GM19397 (cell line): ENCODE results near the gene KIAA1614.

Experiments
- ATAC-seq: cut with Tn5 transposase; IDR thresholded peaks from one replicate; pipeline ENCODE4 v1.9.1; 2021; ENCODE audit warnings: mild to moderate bottlenecking, moderate library complexity; ENCODE audit not compliant: unreplicated experiment

The KIAA1614 gene

GRCh38 chr1:180923021-180923841, 10.5 kb downstream of the KIAA1614 start:
- ATAC-seq = no peak

- ATAC-seq = no peak
These were observed 11.2 kb downstream of the KIAA1614 start for GRCh38 chr1:180923887-180924286.

DNA sequence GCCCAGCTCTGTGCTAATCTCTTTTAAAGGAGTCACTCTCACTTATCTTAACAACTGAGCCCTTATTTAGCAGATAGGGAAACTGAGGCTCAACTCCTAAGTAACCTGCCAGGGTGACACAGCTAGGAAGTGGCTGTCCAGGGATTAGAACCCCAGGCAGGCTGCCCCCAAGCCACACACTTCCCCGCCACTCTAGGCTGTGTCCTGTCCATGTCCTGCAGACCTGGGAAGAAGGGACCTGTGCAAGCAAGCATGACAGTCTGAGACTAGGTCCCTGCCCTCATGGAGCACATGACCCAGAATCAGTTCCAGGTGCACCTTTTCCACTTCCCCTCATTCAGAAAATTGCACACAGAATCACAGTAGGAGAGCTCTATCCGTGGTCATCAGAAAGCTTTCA, 12.2 kb downstream of the KIAA1614 start:
- ATAC-seq = no peak

GRCh38 chr1:180925471-180926051, 12.9 kb downstream of the KIAA1614 start:
- no peak for ATAC-seq

DNA sequence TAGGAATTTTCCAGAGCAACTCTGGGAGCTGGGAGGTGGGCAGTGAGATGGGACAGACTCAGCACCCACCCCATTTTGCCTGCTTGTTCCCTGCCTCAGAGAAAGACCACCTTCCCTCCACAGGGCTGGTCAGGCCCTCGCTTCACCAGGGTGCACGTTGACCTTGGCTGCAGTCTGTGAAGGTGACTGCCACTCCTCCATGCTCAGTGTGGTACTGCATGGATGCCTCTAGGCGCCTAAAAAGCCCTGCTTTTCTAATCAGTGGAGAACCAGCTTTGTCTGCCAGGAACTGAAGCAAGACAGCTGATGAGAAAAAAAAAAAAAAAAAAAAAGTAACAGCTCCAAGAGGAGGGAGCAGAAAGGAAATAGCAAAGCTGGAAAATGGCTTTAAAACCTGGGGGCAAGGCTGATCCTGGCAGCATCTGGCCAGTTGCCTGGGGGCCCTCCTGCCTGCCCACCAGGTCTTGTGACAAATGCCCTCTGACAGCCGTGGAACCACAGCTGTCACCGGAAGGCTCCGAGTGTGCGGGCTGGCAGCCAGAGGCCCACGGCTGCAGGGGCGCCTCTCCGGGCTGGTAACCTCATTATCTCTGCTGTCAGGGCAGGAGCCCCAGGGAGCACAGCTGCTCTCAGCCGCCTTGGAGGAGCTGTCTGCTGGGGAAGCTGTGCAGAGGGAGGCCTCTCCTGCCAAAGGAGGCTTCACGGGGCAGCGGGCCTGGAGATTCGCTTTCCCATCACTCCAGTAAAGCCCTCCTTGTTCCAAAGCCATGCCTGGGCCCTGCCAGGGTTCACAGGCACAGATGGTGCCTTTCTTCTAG, 13.7 kb downstream of the KIAA1614 start:
- peak; percentile 46 for ATAC-seq

- no peak for ATAC-seq
These were observed 14.7 kb downstream of the KIAA1614 start for GRCh38 chr1:180927348-180927747.

- ATAC-seq = no peak
These were observed 15.1 kb downstream of the KIAA1614 start for GRCh38 chr1:180927841-180928240.

DNA sequence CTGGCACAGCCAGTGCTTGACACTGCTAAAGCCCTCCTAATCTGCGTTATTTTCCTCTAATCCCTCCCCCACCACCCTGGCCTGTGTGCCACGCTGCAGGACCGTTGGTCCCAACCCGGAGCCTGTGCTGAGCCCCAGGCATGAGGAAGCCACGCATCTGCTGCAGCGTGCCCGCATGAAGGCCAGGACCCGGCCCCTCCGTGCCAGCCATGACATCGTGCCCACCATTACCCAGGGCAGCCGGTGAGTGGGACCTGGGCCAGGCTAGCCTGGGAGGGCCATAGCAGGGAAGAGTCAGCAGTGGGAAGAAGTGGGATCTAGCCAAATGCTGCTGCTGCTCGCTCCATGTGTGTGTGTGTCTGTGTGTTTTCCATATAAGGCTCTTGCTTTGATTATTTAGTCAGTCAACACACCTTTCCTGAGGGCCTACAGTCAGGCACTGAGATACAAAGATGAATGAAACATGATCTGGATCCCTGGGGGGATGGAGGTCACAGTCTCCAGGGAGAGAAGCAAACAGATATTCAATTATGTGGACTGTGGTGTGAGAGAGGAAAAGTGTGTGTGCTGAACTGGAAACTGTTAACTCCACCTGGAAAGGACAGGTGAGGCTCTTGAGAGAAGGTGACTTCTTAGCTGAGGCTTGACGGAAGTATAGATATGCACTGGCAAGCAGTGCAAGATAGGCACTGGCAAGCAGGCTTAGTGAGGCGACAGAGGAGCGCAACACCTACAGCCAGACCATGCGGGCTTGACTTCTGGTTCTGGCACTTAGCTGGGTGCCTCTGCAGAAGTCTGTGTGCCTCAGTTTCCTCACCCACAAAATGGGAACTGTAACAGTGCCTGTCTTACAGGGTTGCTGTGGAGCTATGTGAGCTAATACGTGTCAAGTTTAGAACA, 15.9 kb downstream of the KIAA1614 start:
- ATAC-seq = no peak

GRCh38 chr1:180929389-180929788, 16.7 kb downstream of the KIAA1614 start:
- ATAC-seq = no peak

DNA sequence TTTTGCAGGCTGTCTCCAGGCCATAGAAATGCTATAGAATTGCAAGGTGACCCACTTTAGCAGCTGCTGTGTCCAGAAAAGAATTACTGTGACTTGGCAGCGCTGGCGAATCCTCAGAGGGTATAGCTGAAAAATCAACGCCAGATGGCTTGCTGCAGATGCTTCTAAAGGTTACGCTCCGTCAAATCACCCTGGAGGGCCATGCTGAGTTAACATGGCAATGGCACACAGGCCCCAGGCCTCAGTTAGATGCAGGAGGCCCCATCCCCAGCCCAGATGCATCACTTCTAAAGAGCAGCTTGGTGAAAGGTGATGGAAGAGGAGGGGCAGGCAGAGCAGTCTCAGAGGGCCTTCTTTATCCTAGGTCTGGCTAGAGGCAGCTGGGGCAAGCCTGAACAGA, 18.0 kb downstream of the KIAA1614 start:
- ATAC-seq = no peak

- ATAC-seq = no peak
These were observed 18.8 kb downstream of the KIAA1614 start for GRCh38 chr1:180931529-180931928.

- ATAC-seq = no peak
These were observed 19.7 kb downstream of the KIAA1614 start for GRCh38 chr1:180932378-180932777.

DNA sequence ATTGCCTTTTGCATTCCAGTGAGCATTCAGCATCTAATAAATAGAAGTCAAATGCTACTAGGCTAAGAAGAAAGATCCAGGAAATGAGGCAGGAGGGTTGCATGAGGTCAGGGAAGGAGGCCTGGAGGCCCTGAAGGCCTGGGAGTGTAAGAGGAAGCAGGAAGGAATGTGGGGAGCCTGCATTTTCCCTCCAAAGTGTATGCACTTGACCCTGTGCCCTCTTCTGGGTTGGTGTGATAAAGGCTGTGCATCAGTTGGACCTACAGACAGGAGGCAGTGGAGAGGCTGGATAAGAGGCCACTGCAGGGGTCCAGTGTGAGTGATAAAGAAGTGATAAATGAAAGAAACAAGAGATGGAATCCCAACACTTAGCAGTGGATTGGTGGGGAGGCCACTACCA, 20.4 kb downstream of the KIAA1614 start:
- no peak for ATAC-seq

DNA sequence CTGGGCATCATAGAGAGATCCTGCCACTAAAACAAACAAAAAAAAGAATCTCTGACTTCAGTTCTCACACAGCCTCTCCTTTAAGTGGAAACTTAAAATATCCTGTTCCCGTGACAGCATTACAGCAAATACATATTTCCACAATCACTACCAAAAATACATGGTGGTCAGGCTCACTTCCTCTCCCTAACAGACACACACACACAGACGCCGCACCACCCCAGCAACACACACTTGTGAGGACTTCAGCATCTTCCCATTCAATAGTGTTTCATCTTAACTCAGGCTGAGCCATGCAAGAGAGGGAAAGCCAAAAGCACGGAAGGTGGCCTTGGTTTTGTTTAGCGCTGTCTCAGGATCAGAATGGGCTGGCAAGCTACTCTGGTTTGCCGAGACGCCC, 21.9 kb downstream of the KIAA1614 start:
- no peak for ATAC-seq

DNA sequence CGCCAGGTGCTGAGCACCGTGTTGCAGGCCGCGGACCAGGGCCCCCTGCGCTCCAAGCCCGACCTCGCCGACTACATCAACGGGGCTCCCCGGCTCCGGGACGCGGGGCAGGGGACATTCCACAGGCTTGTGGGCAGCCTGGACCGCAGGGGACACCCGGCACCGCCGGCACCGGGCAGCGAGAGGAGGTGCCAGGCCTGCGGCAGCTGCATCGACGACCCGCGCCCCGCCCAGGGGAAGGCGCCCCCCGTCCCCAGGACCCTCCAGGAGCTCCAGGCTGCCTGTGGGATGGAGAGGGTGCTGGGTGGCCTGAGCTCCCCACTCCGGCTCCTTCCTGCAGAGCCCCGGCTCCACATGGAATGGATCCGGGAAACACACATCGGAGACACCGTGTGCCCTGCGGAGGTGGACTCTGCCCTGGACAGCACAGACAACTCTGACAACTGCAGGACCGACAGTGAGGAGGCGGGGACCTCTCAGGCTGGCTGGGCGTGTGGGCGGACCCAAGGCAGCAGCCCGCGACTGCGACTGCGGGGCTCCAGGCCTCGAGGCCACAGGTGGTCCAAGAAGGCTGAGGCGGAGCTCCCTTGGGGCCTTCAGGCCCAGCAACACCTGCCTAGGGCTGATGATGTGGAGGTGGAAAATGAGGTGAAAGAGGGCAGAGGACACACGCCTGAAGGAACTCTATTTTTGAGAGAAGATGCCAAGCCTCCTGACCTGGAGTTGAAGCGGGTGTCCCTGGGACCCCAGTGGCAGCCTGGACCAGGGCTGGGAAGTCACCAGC, 22.8 kb downstream of the KIAA1614 start:
- peak; percentile 62 for ATAC-seq

DNA sequence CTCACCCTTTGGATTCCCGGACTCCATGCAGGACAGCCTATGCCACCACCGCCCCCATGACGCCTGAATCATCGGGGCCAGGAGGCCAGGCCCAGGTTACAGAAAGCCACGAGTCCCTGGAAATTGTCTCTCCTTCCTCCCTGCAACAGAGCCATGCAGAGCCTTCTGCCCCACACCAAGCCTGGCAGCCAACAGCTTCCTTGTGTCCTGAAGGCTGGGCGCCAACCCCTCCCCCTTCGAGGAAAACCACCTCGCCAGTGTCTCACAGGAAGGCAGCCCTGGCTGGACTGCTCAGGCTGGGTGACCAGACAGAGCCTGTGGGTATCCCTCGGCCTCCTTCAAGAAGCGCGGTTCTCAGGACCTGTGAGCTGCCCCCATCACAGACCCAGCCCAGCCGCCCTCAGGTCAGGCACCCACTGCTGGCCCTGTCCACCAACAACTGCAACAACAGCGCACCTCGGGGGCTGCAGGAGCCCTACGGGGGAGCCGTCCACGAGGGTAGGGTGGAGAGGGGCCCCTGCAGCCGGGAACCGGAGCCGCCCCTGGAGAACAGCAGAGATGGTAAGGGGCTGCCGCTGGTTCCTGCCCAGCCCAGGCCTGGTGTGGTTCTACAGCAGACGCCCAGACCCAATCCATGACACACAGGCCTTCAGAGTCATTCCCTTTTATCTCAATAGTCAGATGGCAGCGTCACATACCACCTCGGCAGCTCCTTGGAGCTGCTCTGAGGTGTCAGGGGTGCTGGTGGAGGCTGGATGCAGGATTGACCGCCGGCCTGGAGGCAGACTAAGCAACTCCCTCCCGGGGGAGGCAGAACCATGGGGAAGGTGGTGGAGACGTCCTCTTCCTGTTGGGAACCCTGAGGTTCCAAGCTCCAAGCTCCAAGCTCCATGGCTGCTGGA, 23.7 kb downstream of the KIAA1614 start:
- ATAC-seq = no peak

DNA sequence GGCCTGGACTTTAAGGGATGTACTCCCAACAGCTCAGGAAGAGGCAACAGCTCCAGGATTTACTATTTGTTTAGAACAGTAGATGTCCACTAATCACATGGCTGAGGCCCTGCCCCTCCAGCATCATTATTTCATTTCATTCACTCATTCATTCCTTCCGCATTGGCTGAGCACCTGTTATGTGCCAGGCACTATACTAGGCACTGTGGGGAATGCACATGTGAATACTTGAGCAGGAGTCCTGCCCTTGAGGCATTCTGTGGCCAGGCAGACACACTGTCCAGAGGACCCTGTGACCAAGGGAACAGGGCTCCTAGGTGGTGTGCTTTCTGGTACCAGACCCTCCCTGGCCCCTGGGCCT, 24.3 kb downstream of the KIAA1614 start:
- ATAC-seq = no peak

DNA sequence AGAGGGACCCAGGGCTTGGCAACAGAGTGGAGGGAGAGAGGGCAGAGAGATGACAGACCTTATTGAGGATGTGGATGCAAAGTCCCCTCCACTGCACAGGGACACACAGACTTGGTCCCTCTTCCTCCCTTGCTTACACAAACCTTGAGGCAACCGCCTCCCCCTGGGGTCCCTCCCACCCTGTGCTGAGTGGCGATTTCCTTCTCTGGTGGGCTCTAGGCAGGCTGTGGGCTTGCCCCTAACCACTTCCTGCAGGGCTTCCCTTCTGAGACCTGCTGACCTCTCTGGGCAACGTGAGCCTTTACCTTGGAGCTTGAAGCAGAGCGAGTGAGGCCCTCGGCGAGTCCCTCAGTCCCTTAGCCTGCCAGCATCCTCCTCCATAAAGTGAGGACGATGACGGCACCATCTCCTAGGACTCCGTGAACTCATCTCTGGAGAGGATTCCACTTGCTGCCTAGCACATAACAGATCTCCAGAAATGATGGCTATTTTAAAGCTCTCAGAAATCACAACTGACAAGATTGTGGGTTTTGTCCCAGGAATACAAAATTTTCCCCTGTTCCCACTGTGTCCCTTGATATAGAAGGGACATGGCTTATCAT, 25.0 kb downstream of the KIAA1614 start:
- ATAC-seq = no peak
